Neural cell (in vitro differentiated cells): ENCODE results near the gene TRMT1L. TPM values are rescaled to one million over a fixed set of nuclear protein-coding genes. Genes with fewer than 3 reads are reported as not detected.

Experiments used
- H2AFZ ChIP-seq: fragments of 200-600, 300-800 bp; sonication (generic), shearing (Covaris generic); 2 replicates; pipeline ENCODE4 v1.6.0; 2014; ENCODE audit warnings: low read depth, mild to moderate bottlenecking, antibody characterized with exemption, low read length, moderate library complexity
- H3F3A ChIP-seq: fragments of 200-600 bp; shearing (Covaris generic); 2 replicates; pipeline ENCODE4 v1.6.1; 2016; ENCODE audit warnings: mild to moderate bottlenecking, moderate library complexity, mixed read lengths, antibody characterized with exemption, low read length; ENCODE audit not compliant: insufficient read depth, poor library complexity, severe bottlenecking
- H3K27ac ChIP-seq: fragments of 200-600, 300-800 bp; sonication (generic), shearing (Covaris generic); 2 replicates; pipeline ENCODE4 v1.5.1; 2014; ENCODE audit warnings: mild to moderate bottlenecking, low read length, moderate library complexity
- H3K27me3 ChIP-seq: fragments of 300-800, 200-600 bp; sonication (generic), shearing (Covaris generic); 2 replicates; pipeline ENCODE4 v1.6.0; 2014; ENCODE audit warnings: mild to moderate bottlenecking, low read depth, low read length, moderate library complexity; ENCODE audit not compliant: insufficient read depth
- H3K36me3 ChIP-seq: fragments of 300-800, 200-600 bp; sonication (generic), shearing (Covaris generic); 2 replicates; pipeline ENCODE4 v1.5.1; 2014; ENCODE audit warnings: mild to moderate bottlenecking, antibody characterized with exemption, low read length, moderate library complexity; ENCODE audit not compliant: insufficient read depth
- H3K4me2 ChIP-seq: fragments of 300-800, 200-600 bp; sonication (generic), shearing (Covaris generic); 2 replicates; pipeline ENCODE4 v1.6.0; 2014; ENCODE audit warnings: mild to moderate bottlenecking, low read length
- H3K4me3 ChIP-seq: fragments of 300-800, 200-600 bp; sonication (generic), shearing (Covaris generic); 2 replicates; pipeline ENCODE4 v1.5.1; 2014; ENCODE audit warnings: mild to moderate bottlenecking, low read length, moderate library complexity
- H3K79me2 ChIP-seq: fragments of 200-600 bp; shearing (Covaris generic); replicated peaks from 2 replicates; pipeline ENCODE4 v1.6.0; 2014; ENCODE audit warnings: mild to moderate bottlenecking, low read length, moderate library complexity; ENCODE audit not compliant: insufficient read depth
- H3K9ac ChIP-seq: fragments of 300-800, 200-600 bp; sonication (generic), shearing (Covaris generic); 2 replicates; pipeline ENCODE4 v1.6.1; 2016; ENCODE audit warnings: mild to moderate bottlenecking, low read length, mixed read lengths
- H3K9me2 ChIP-seq: fragments of 200-600 bp; shearing (Covaris generic); 2 replicates; pipeline ENCODE4 v1.6.1; 2016; ENCODE audit warnings: mild to moderate bottlenecking, low read length, mixed read lengths; ENCODE audit not compliant: insufficient read depth
- H3K9me3 ChIP-seq: fragments of 200-600, 300-800 bp; sonication (generic), shearing (Covaris generic); 2 replicates; pipeline ENCODE4 v1.6.1; 2016; ENCODE audit warnings: mild to moderate bottlenecking, mixed run types, low read length, moderate library complexity, mixed read lengths
- H4K20me1 ChIP-seq: fragments of 200-600 bp; shearing (Covaris generic); 2 replicates; pipeline ENCODE4 v1.6.1; 2016; ENCODE audit warnings: mild to moderate bottlenecking, mixed run types; ENCODE audit not compliant: insufficient read depth
- EP300 ChIP-seq: fragments of 450-650 bp; conservative IDR thresholded peaks from 2 replicates; pipeline ENCODE4 v1.6.1; 2014; ENCODE audit warnings: antibody characterized with exemption, mild to moderate bottlenecking, moderate library complexity; ENCODE audit not compliant: poor library complexity, severe bottlenecking
- EZH2 ChIP-seq: fragments of 200-600, 300-800 bp; shearing (Covaris generic), sonication (generic); IDR thresholded peaks from 2 replicates; pipeline ENCODE4 v1.6.1; 2014; ENCODE audit warnings: antibody characterized with exemption, low read length, borderline replicate concordance, mild to moderate bottlenecking; ENCODE audit not compliant: insufficient read depth, poor library complexity, severe bottlenecking
- MXI1 ChIP-seq: fragments of 450-650 bp; conservative IDR thresholded peaks from 2 replicates; pipeline ENCODE4 v1.6.1; 2014; ENCODE audit warnings: antibody characterized with exemption, mild to moderate bottlenecking; ENCODE audit not compliant: poor library complexity, severe bottlenecking
- POLR2AphosphoS5 ChIP-seq: IDR thresholded peaks from 2 replicates; pipeline ENCODE4 v1.6.1; 2012
- RAD21 ChIP-seq: fragments of 450-650 bp; conservative IDR thresholded peaks from 2 replicates; pipeline ENCODE4 v1.6.1; 2014; ENCODE audit warnings: antibody characterized with exemption, mild to moderate bottlenecking, moderate library complexity
- SMC3 ChIP-seq: fragments of 450-650 bp; conservative IDR thresholded peaks from 2 replicates; pipeline ENCODE4 v1.6.1; 2014; ENCODE audit warnings: antibody characterized with exemption, mild to moderate bottlenecking, moderate library complexity; ENCODE audit not compliant: poor library complexity
- TAF1 ChIP-seq: IDR thresholded peaks from 2 replicates; pipeline ENCODE4 v1.6.1; 2012; ENCODE audit warnings: low read depth
- polyA plus RNA-seq: library from polyadenylated mRNA; depleted of rRNA; stranded (reverse); fragments of >200 nt; gene quantifications from 2 replicates; pipeline ENCODE4 v1.2.3, GENCODE V29; 2014
- TF ChIP-seq, protein P1 (sequence below): IDR thresholded peaks from 2 replicates; pipeline ENCODE4 v1.6.1; 2012; ENCODE audit warnings: borderline replicate concordance
- TF ChIP-seq, protein P2 (sequence below): fragments of 450-650 bp; IDR thresholded peaks from 2 replicates; pipeline ENCODE4 v1.5.1; 2014; ENCODE audit warnings: antibody characterized with exemption, mild to moderate bottlenecking, moderate library complexity; ENCODE audit not compliant: poor library complexity, severe bottlenecking

TRMT1L gene
- polyA plus RNA-seq, 1 donor from 2014 or later = 9.7 TPM

DNA sequence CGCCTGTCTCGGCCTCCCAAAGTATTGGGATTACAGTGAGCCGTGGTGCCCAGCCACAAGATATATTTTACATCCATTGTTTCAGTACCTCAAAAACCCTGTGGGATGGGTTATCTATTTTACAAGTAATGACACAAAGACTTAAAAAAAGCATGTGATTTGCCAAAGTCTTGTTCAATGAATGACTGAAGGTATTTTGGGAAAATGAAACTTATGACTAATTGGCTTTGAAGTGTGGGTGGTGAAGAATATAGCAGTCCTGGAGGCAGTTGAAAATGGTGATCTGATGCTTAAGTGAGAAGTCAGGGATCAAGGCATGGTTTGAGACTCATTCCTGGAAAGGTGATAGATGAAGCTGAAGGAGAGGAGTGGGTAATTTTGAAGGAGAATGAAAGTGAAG lies 3.2 kb upstream of the TRMT1L start:
- H3K27ac ChIP-seq = no peak overlapping the region
- no peak overlapping the region for H3K4me2 ChIP-seq
- no peak overlapping the region for H2AFZ ChIP-seq
- no peaks in the 10 kb centered on the region for H3K9me3 ChIP-seq
- H4K20me1 ChIP-seq = no peaks in the 10 kb centered on the region
- no peaks in the 10 kb centered on the region for H3F3A ChIP-seq
- H3K9ac ChIP-seq = no peak overlapping the region
- no peak overlapping the region for H3K4me3 ChIP-seq
- TF ChIP-seq, protein P1, sequence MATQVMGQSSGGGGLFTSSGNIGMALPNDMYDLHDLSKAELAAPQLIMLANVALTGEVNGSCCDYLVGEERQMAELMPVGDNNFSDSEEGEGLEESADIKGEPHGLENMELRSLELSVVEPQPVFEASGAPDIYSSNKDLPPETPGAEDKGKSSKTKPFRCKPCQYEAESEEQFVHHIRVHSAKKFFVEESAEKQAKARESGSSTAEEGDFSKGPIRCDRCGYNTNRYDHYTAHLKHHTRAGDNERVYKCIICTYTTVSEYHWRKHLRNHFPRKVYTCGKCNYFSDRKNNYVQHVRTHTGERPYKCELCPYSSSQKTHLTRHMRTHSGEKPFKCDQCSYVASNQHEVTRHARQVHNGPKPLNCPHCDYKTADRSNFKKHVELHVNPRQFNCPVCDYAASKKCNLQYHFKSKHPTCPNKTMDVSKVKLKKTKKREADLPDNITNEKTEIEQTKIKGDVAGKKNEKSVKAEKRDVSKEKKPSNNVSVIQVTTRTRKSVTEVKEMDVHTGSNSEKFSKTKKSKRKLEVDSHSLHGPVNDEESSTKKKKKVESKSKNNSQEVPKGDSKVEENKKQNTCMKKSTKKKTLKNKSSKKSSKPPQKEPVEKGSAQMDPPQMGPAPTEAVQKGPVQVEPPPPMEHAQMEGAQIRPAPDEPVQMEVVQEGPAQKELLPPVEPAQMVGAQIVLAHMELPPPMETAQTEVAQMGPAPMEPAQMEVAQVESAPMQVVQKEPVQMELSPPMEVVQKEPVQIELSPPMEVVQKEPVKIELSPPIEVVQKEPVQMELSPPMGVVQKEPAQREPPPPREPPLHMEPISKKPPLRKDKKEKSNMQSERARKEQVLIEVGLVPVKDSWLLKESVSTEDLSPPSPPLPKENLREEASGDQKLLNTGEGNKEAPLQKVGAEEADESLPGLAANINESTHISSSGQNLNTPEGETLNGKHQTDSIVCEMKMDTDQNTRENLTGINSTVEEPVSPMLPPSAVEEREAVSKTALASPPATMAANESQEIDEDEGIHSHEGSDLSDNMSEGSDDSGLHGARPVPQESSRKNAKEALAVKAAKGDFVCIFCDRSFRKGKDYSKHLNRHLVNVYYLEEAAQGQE = no peak
- TF ChIP-seq TAF1 (no peak), POLR2AphosphoS5 (no peak), SMC3 (no peak), MXI1 (no peak), EP300 (no peak), EZH2 (no peak), RAD21 (no peak)
- TF ChIP-seq, protein P2, sequence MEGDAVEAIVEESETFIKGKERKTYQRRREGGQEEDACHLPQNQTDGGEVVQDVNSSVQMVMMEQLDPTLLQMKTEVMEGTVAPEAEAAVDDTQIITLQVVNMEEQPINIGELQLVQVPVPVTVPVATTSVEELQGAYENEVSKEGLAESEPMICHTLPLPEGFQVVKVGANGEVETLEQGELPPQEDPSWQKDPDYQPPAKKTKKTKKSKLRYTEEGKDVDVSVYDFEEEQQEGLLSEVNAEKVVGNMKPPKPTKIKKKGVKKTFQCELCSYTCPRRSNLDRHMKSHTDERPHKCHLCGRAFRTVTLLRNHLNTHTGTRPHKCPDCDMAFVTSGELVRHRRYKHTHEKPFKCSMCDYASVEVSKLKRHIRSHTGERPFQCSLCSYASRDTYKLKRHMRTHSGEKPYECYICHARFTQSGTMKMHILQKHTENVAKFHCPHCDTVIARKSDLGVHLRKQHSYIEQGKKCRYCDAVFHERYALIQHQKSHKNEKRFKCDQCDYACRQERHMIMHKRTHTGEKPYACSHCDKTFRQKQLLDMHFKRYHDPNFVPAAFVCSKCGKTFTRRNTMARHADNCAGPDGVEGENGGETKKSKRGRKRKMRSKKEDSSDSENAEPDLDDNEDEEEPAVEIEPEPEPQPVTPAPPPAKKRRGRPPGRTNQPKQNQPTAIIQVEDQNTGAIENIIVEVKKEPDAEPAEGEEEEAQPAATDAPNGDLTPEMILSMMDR = no peak
- peaks cover 20% of the 10 kb centered on the region for H3K79me2 ChIP-seq
- H3K36me3 ChIP-seq = peaks cover 6% of the 10 kb centered on the region
- H3K27me3 ChIP-seq = no peaks in the 10 kb centered on the region
- no peaks in the 10 kb centered on the region for H3K9me2 ChIP-seq

DNA sequence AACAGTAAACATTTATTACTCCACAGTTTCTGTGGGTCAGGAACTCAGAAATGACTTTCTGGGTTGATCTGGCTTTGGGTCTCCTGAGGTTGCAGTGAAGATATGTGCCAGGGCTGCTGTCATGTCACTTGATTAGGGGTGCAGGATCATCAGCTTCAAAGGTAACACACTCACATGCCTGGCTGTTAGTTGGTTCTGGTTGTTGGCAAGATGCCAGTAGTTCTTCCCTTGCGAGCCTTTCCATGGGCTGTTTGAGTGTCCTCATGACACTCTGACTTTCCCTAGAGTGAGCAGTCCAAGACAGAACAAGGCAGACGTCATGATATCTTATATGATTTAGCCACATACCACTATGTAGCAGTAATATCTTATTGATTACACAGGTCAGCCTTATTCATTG lies 2.0 kb upstream of the TRMT1L start:
- Histone ChIP-seq H3K27me3 (no peaks in the 10 kb centered on the region), H4K20me1 (no peaks in the 10 kb centered on the region), H3K79me2 (peaks cover 28% of the 10 kb centered on the region), H3F3A (no peaks in the 10 kb centered on the region), H2AFZ (no peak overlapping the region), H3K4me2 (peak overlapping the region; percentile 88), H3K36me3 (no peaks in the 10 kb centered on the region), H3K27ac (no peak overlapping the region), H3K9ac (no peak overlapping the region), H3K4me3 (peak overlapping the region; percentile 80), H3K9me2 (no peaks in the 10 kb centered on the region), H3K9me3 (no peaks in the 10 kb centered on the region)
- TF ChIP-seq RAD21 (no peak), MXI1 (no peak), POLR2AphosphoS5 (no peak), SMC3 (no peak), EZH2 (no peak), TAF1 (no peak), EP300 (no peak)
- TF ChIP-seq, protein P2 = no peak
- TF ChIP-seq, protein P1 = no peak
